Lower leg skin (tissue), 4 donors: ENCODE data around the gene ABHD2. TPM values are rescaled to one million over a fixed set of nuclear protein-coding genes. Genes with fewer than 3 reads are reported as not detected.

Experiments
- DNase-seq, 2 donors: peaks; one replicate each; pipeline ENCODE4 v3.0.0-alpha.2; 2019; ENCODE audit warnings: low spot score in 2 of 2
- H3K4me3 ChIP-seq: fragments of 200-600 bp; sonication (generic); 2 replicates; pipeline ENCODE4 v1.5.1; 2017; ENCODE audit warnings: mild to moderate bottlenecking, low read depth; ENCODE audit not compliant: poor library complexity, severe bottlenecking
- POLR2A ChIP-seq, 2 donors: fragments of 450-650 bp; IDR thresholded peaks; one replicate each; pipeline ENCODE4 v1.6.1; 2016 to 2017; ENCODE audit warnings: antibody characterized with exemption in 2 of 2, mild to moderate bottlenecking in 1 of 2, moderate library complexity in 1 of 2
- WGBS, 2 donors: methylation state at CpG; one replicate each; pipeline ENCODE4 v1.1.5; 2018; 5-methylcytosine and 5-hydroxymethylcytosine counted together
- intact Hi-C: fragments of 100-400 bp; cut with DNase I; formaldehyde crosslinking; loops from one replicate; pipeline ENCODE4 v1.15.0; 2023; ENCODE audit warnings: low total_unique reads
- total RNA-seq, 4 donors: library from RNA; depleted of rRNA; stranded (reverse); fragments of >200 nt; gene quantifications; one replicate each; pipeline ENCODE4 v1.1.0, GENCODE V29; 2016
- TF ChIP-seq, protein P1 (sequence below), 3 donors: fragments of 450-650 bp; IDR thresholded peaks; one replicate each; pipeline ENCODE4 v1.5.1; 2016; ENCODE audit warnings: antibody characterized with exemption in 3 of 3, mild to moderate bottlenecking in 3 of 3, moderate library complexity in 2 of 3

Gene ABHD2
- total RNA-seq, 4 donors from 2014 or later, result 21.5 to 57.3 (median 38.5) TPM

DNA sequence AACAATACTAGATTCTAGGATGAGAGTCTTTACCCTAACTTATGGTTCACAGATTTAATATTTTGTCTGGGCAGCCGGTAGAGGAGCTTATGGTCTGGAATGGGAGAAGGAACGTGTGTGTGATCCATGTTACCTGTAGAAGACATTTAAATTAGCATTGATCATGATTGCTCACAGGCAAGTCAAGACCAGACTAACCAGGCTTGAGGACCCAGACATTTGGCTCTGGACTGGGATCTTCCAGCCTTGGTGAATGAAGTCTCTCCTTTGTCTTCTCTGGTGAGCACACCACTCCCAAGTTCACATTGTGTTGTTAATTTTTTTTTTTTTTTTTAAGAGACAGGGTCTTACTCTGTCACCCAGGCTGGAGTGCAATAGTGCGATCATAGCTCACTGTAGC is 11.7 kb downstream of the ABHD2 start:
- intact Hi-C loops, result no loop called here
- 73 to 84% methylated on average over 3 of the region's 3 CpGs for WGBS, 2 donors
- no peak overlapping the region for H3K4me3 ChIP-seq
- TF ChIP-seq, protein P1, sequence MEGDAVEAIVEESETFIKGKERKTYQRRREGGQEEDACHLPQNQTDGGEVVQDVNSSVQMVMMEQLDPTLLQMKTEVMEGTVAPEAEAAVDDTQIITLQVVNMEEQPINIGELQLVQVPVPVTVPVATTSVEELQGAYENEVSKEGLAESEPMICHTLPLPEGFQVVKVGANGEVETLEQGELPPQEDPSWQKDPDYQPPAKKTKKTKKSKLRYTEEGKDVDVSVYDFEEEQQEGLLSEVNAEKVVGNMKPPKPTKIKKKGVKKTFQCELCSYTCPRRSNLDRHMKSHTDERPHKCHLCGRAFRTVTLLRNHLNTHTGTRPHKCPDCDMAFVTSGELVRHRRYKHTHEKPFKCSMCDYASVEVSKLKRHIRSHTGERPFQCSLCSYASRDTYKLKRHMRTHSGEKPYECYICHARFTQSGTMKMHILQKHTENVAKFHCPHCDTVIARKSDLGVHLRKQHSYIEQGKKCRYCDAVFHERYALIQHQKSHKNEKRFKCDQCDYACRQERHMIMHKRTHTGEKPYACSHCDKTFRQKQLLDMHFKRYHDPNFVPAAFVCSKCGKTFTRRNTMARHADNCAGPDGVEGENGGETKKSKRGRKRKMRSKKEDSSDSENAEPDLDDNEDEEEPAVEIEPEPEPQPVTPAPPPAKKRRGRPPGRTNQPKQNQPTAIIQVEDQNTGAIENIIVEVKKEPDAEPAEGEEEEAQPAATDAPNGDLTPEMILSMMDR (IDR thresholded peaks at IDR 0.05), result no peak
- TF ChIP-seq POLR2A (IDR thresholded peaks at IDR 0.05), result no peak
- no peak for DNase-seq

DNA sequence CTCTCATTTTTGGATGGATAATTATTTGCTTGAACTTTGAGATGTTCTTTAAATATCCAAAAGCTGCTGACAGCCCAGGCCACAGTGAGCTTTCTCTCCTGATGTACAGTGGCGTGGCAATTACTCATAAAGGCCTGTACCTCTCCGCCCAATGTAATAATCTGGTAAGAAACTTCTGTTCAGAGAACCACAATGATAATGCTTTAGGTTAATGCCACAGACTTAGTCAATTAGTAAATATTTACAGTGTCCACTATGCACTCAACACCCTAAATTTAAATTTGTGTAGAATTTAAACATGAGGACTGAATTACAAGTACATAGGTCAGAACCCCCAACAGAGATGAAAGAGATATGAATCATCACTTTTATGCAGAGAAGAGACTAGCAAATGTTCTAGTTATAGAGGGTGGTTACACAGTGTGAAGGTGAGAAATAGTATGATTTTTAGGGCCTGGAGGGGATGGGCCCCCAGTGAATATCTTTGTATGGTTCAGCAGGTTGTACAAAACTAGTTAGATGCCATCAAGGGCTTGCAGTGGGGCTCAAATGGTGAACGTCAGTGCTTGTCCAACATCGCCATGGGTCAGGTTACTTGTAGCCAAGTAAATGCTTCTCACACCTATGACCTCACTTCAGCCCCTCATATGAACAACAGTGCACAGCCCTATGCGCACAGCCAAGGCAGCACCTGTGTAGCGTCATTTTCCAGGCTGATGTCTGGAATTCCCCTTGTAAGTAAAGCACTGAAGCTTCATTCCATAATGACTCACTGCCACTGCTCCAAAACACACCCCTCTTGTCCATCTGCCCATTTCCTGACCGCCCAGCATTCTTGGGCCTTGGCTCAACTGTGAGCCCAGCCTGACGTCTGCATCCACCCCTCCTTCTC is 13.3 kb downstream of the ABHD2 start:
- no peak overlapping the region for H3K4me3 ChIP-seq
- TF ChIP-seq, protein P1 (IDR thresholded peaks at IDR 0.05), result no peak
- no peak for TF ChIP-seq POLR2A (IDR thresholded peaks at IDR 0.05)
- 39 to 40% methylated on average over 8 of the region's 8 CpGs for WGBS, 2 donors
- DNase-seq, result peak; percentile 67 to 89
- intact Hi-C loops, result no loop called here

DNA sequence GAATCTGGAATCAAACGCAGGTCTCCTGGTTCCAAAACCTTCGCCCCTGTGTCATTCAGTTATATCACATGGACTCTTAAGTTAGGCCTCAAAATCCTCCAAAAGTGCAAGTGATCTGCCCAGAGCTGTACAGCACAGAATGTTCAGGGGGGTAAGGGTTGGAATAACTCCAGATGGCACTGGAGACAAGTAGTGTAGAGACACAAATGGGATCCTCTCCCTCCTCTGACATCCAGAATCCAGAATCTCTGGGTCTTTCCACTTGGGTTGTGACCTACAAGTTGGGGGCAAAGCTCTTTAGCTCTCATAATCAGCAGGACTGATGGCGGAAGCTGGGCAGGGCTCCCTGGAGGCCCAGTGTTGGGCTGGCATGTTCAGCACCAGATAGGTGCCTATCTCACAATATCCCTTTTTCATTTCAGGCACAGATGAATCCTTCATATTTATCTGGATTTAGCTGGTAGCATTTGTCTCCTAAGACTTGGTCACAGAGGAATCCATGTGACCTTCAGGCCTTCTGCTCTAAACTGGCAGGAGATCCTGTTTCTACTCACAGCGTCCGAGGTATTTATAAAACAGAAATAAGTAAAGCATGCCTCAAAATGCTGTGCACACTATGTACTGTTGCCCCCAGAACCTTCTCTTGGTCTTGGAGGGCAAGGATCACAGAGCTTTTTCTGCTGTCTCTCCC is 15.4 kb downstream of the ABHD2 start:
- WGBS, 2 donors, result 91 to 92% methylated on average over 5 of the region's 5 CpGs
- no peak for DNase-seq
- no peak overlapping the region for H3K4me3 ChIP-seq
- intact Hi-C loops, result no loop called here
- TF ChIP-seq, protein P1 (IDR thresholded peaks at IDR 0.05), result no peak
- no peak for TF ChIP-seq POLR2A (IDR thresholded peaks at IDR 0.05)

DNA sequence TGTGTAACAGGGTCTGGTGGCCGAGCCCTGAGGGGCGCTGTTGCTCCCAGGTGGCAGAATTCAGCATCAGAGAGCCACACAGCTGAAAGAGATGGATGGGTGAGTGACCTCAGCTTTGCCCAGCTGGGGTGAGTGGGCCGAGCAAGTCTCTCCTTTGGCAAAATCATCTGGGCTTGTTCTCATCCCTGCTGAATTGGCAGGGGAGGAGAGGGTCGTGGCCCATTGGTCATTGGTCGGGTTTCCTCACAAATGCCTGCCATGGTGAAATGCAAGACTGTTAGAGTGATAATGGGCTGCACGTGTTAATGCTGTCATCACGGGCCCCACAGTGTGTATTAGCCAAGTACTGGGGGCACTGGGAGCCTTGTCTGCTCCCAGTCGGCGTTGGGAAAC is 15.9 kb downstream of the ABHD2 start:
- 86 to 92% methylated on average over 8 to 9 of the region's 9 CpGs for WGBS, 2 donors
- H3K4me3 ChIP-seq, result no peak overlapping the region
- TF ChIP-seq, protein P1 (IDR thresholded peaks at IDR 0.05), result no peak
- TF ChIP-seq POLR2A (IDR thresholded peaks at IDR 0.05), result no peak
- no peak for DNase-seq
- intact Hi-C loops, result no loop called here

DNA sequence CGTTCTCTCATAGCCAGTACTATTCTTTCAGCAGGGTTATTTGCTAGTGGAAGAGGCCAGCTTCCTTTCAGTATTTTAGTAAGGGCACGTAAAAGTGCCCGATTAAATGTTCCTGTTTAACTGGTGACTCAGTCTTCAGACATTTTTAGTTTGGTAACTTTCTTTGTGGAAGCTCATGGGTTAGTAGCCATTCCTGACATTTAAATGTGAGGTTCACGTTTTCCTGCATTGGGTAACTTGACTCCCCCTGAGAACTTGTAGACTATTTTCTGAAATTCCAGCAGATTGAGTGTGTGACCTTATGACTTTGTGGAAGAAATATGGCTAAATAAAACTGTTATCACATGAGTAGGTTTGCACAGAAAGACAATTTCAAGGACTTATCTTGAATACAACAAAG is 16.9 kb downstream of the ABHD2 start:
- intact Hi-C loops, result no loop called here
- TF ChIP-seq, protein P1 (IDR thresholded peaks at IDR 0.05), result no peak
- TF ChIP-seq POLR2A (IDR thresholded peaks at IDR 0.05), result no peak

More for the DNA sequence above, 16.9 kb downstream of the ABHD2 start:
- DNase-seq, result no peak
- WGBS, 2 donors, result 45 to 53% methylated on average over 4 of the region's 4 CpGs
- no peak overlapping the region for H3K4me3 ChIP-seq
